Right lobe of liver (tissue), 6 donors: Measurements from ENCODE around the gene LIG1. TPM values are rescaled to one million over a fixed set of nuclear protein-coding genes. Genes with fewer than 3 reads are reported as not detected.
A peak's percentile ranks its signal among the peaks of the same experiment; 100 is the strongest.

ENCODE experiments used
- ATAC-seq, 4 donors: fragments of 200-7000 bp; cut with Tn5 transposase; one replicate each; pipeline ENCODE4 v1.9.1; 2020; ENCODE audit warnings: mild to moderate bottlenecking in 4 of 4, moderate library complexity in 4 of 4
- DNase-seq, 3 donors: peaks; one replicate each; pipeline ENCODE4 v3.0.0-alpha.2; 2020
- H3K27ac ChIP-seq, 3 donors: fragments of 200-600 bp; one replicate each; pipeline ENCODE4 v1.8.0; 2022
- H3K27me3 ChIP-seq, 2 donors: fragments of 200-600 bp; one replicate each; pipeline ENCODE4 v1.8.0; 2022
- H3K36me3 ChIP-seq, 4 donors: fragments of 200-600 bp; sonication (generic) in 1 of 4; one replicate each; pipeline versions ENCODE4 v1.5.1 to v1.8.0; 2017 to 2022; ENCODE audit warnings: control low read depth in 1 of 4
- H3K4me1 ChIP-seq, 4 donors: fragments of 200-600 bp; sonication (generic) in 1 of 4; one replicate each; pipeline versions ENCODE4 v1.5.1 to v1.8.0; 2017 to 2022; ENCODE audit warnings: control low read depth in 1 of 4
- H3K4me3 ChIP-seq, 3 donors: fragments of 200-600 bp; one replicate each; pipeline ENCODE4 v1.8.0; 2022
- H3K9me3 ChIP-seq, 4 donors: fragments of 200-600 bp; sonication (generic) in 1 of 4; one replicate each; pipeline versions ENCODE4 v1.5.1 to v1.8.0; 2017 to 2022; ENCODE audit warnings: control low read depth in 1 of 4
- CTCF ChIP-seq, 4 donors: fragments of 200-600 bp in 3 of 4; fragments of 450-650 bp in 1 of 4; IDR thresholded peaks; one replicate each; pipeline versions ENCODE4 v1.5.1 to v1.8.0; 2016 to 2022; ENCODE audit warnings: antibody characterized with exemption in 4 of 4, mild to moderate bottlenecking in 2 of 4
- POLR2A ChIP-seq: fragments of 450-650 bp; IDR thresholded peaks from one replicate; pipeline ENCODE4 v1.6.1; 2017; ENCODE audit warnings: antibody characterized with exemption, mild to moderate bottlenecking
- WGBS: methylation state at CpG from one replicate; pipeline ENCODE4 v1.1.6; 2018; ENCODE audit warnings: low coverage, low lambda C conversion rate; ENCODE audit not compliant: insufficient coverage; ENCODE audit errors: missing lambda C conversion rate; 5-methylcytosine and 5-hydroxymethylcytosine counted together
- intact Hi-C, 2 donors: fragments of 100-400 bp; cut with DNase I; formaldehyde crosslinking; loops; one replicate each; pipeline versions ENCODE4 v1.11.2 to v1.14.1; 2022
- total RNA-seq, 6 experiments: library from RNA; depleted of rRNA in 2 of 6; stranded (reverse); fragments of >200 nt in 2 of 6; fragmentation: NEBNext Ultra II Directional in 3 of 6; extraction: Animal tissue kit (Norgen Biotek cat#: 25700) in 3 of 6; gene quantifications; one replicate each; pipeline versions ENCODE4 v1.1.0 to v1.2.4, GENCODE V29; 2016 to 2023
- donor health status: DM: no; HTN: yes; CAD: no.
- donor health status: DM: no; HTN: no; CAD: no.
- donor health status: DM: no; HTN: no; CAD: no.
- donor health status: DM: no; HTN: yes; CAD: no.
- donor health status: DM: no; HTN: yes; CAD: no.

Gene LIG1
- total RNA-seq, 6 experiments from 2014 or later = 5.2 to 16.6 (median 7.7) TPM

GRCh38 chr19:48196321-48196763 lies 26.2 kb upstream of the LIG1 start:
- TF ChIP-seq POLR2A (no peak), CTCF (IDR thresholded peaks at IDR 0.05) (no peak)
- no peaks in the 10 kb centered on the region for H3K36me3 ChIP-seq
- intact Hi-C loops = no loop called here
- H3K27me3 ChIP-seq = no peaks in the 10 kb centered on the region
- peak; percentile 16 to 33 (median 20) for ATAC-seq
- no peak overlapping the region for H3K4me3 ChIP-seq
- WGBS = 100% methylated on average over 2 of the region's 23 CpGs
- no peaks in the 10 kb centered on the region for H3K9me3 ChIP-seq
- DNase-seq = peak in 1 of 3 donors; percentile 47
- no peaks in the 10 kb centered on the region for H3K4me1 ChIP-seq
- H3K27ac ChIP-seq = no peak overlapping the region

DNA sequence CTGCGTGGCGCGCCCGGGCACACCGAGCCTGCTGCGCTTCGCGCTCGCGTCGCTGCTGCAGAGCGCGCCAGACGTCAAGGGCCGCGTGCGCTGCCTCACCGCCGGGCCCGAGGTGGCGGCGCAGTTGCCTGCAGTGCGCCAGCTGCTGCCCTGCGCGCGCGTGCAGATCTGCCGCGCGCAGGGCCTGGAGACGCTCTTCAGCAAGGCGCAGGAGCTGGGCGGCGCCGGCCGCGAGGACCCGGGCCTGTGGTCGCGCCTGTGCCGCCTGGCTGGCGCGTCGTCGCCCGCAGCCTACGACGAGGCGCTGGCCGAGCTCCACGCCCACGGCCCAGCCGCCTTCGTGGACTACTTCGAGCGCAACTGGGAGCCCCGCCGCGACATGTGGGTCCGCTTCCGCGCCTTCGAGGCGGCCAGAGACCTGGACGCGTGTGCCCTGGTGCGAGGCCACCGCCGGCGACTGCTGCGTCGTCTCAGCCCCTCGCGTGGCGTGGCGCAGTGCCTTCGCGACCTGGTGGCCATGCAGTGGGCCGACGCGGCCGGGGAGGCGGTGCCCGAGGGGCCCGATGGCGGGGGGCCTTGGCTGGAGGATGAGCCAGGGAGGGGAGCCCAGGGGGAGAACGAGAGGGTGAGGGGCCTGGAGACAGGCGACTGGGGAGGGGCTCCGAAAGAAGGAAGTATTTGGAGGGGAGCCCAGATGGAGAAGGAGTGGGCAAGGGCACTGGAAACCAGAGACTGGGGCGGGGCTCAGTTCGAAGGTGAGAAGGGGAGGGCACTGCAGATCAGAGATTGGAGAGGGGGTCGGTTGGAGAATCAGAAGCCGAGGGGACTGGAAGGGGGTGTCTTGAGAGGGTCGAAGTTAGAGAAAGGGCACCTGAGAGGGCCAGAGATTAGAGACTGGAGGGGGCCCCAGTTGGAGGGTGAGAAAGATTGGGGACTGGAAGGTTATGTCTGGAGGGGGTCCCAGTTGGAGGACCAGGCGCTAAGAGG lies 25.0 kb upstream of the LIG1 start:
- no peaks in the 10 kb centered on the region for H3K27me3 ChIP-seq
- H3K9me3 ChIP-seq = no peaks in the 10 kb centered on the region
- ATAC-seq = no peak
- TF ChIP-seq CTCF (IDR thresholded peaks at IDR 0.05) (no peak), POLR2A (no peak)
- intact Hi-C loops = no loop called here
- H3K36me3 ChIP-seq = no peaks in the 10 kb centered on the region
- H3K27ac ChIP-seq = no peak overlapping the region
- WGBS = 71% methylated on average over 40 of the region's 95 CpGs
- DNase-seq = peak in 1 of 3 donors; percentile 41
- no peaks in the 10 kb centered on the region for H3K4me1 ChIP-seq
- no peak overlapping the region for H3K4me3 ChIP-seq

DNA sequence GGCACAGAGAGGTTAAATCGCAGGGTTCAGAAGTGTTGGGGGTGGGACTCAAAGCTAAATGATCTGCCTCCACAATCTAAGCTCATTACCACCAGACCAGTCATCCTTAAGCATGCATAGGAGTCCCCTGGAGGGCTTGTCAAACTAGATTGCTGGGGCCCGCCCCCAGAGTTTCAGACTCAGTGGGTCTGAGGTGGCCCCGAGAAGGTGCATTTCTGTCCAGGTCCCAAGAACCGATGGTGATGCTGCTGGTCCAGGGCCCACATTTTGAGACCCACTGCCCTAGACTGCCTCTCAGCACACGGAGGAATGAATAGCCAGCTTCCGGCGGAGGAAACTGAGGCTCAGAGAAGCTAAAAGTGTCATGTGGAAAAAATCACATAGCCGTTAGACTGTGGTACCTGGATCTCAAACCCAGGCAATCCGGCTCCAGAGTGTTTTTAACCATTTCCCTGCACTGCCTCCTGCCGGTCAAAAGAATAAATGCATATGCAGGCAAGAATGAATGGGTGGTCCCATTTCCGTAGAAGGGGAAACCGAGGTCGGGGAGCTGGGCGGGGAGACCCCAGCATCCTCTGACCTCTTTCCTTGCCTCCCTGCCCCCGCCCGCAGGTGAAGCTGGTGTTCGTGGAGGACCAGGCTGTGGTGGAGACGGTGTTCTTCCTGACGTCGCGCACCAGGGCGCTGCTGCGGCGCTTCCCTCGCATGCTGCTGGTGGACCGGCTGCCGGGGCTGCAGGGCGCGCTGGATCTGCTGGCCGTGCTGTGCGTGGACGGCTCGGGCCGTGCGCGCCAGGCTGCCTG lies 24.1 kb upstream of the LIG1 start:
- no peaks in the 10 kb centered on the region for H3K4me1 ChIP-seq
- peak; percentile 30 to 51 (median 36) for TF ChIP-seq CTCF (IDR thresholded peaks at IDR 0.05)
- TF ChIP-seq POLR2A = no peak

GRCh38 chr19:48192750-48193149 lies 22.6 kb upstream of the LIG1 start:
- Histone ChIP-seq H3K4me3 (no peak overlapping the region), H3K27me3 (no peaks in the 10 kb centered on the region), H3K36me3 (no peaks in the 10 kb centered on the region), H3K27ac (no peak overlapping the region), H3K4me1 (no peaks in the 10 kb centered on the region), H3K9me3 (no peaks in the 10 kb centered on the region)
- ATAC-seq (no peak), DNase-seq (peak in 1 of 3 donors; percentile 6)
- intact Hi-C loops = no loop called here
- WGBS = 88% methylated on average over 2 of the region's 7 CpGs
- TF ChIP-seq CTCF (IDR thresholded peaks at IDR 0.05) = no peak
- TF ChIP-seq POLR2A = no peak

More for the DNA sequence above, 24.1 kb upstream of the LIG1 start:
- no peaks in the 10 kb centered on the region for H3K9me3 ChIP-seq
- intact Hi-C loops = no loop called here
- H3K27me3 ChIP-seq = no peaks in the 10 kb centered on the region
- H3K36me3 ChIP-seq = no peaks in the 10 kb centered on the region
- no peak for ATAC-seq
- no peak overlapping the region for H3K4me3 ChIP-seq
- H3K27ac ChIP-seq = no peak overlapping the region
- peak in 1 of 3 donors; percentile 45 for DNase-seq
- 14% methylated on average over 8 of the region's 36 CpGs for WGBS
